ENCODE measurements around the gene ZC3H13.

GRCh38 chr13:45994752-45995151 is 57.8 kb downstream of the ZC3H13 start:
- TF ChIP-seq, protein P1, sequence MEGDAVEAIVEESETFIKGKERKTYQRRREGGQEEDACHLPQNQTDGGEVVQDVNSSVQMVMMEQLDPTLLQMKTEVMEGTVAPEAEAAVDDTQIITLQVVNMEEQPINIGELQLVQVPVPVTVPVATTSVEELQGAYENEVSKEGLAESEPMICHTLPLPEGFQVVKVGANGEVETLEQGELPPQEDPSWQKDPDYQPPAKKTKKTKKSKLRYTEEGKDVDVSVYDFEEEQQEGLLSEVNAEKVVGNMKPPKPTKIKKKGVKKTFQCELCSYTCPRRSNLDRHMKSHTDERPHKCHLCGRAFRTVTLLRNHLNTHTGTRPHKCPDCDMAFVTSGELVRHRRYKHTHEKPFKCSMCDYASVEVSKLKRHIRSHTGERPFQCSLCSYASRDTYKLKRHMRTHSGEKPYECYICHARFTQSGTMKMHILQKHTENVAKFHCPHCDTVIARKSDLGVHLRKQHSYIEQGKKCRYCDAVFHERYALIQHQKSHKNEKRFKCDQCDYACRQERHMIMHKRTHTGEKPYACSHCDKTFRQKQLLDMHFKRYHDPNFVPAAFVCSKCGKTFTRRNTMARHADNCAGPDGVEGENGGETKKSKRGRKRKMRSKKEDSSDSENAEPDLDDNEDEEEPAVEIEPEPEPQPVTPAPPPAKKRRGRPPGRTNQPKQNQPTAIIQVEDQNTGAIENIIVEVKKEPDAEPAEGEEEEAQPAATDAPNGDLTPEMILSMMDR (conservative IDR thresholded peaks at IDR 0.05 in 1 of 2, IDR thresholded peaks at IDR 0.05 in 1 of 2; ENCODE audit: extremely low read depth in 1 of 2, insufficient read depth in 1 of 2, low read depth in 1 of 2, low read length in 2 of 2) = no peak
- no peak for TF ChIP-seq EZH2 (IDR thresholded peaks at IDR 0.05; ENCODE audit: borderline replicate concordance, low read length)
